GM18520 (cell line): ENCODE measurements around the gene EIF4EBP2.

Source experiments
- ATAC-seq: cut with Tn5 transposase; IDR thresholded peaks from one replicate; pipeline ENCODE4 v1.9.1; 2021; ENCODE audit not compliant: unreplicated experiment

Gene EIF4EBP2

GRCh38 chr10:70459774-70460490 is 56.0 kb downstream of the EIF4EBP2 start:
- no peak for ATAC-seq

- no peak for ATAC-seq
Measured at GRCh38 chr10:70461397-70462348, 57.7 kb downstream of the EIF4EBP2 start.

- ATAC-seq, result no peak
Measured at GRCh38 chr10:70462349-70462984, 58.5 kb downstream of the EIF4EBP2 start.

- ATAC-seq, result no peak
Measured at GRCh38 chr10:70465278-70465677, 61.3 kb downstream of the EIF4EBP2 start.

GRCh38 chr10:70465832-70466231 is 61.9 kb downstream of the EIF4EBP2 start:
- no peak for ATAC-seq

- ATAC-seq, result no peak
Measured at GRCh38 chr10:70466951-70467350, 63.0 kb downstream of the EIF4EBP2 start.

GRCh38 chr10:70472799-70473454 is 69.0 kb downstream of the EIF4EBP2 start:
- ATAC-seq, result no peak

GRCh38 chr10:70474780-70475179 is 70.8 kb downstream of the EIF4EBP2 start:
- no peak for ATAC-seq

- no peak for ATAC-seq
Measured at GRCh38 chr10:70475661-70476060, 71.7 kb downstream of the EIF4EBP2 start.

GRCh38 chr10:70476249-70477035 is 72.5 kb downstream of the EIF4EBP2 start:
- ATAC-seq, result no peak

- no peak for ATAC-seq
Measured at GRCh38 chr10:70477661-70478162, 73.8 kb downstream of the EIF4EBP2 start.
